Measurements from ENCODE around the gene TRHDE.

TRHDE gene

GRCh38 chr12:72307229-72307628 is 35.1 kb downstream of the TRHDE start:
- 91 to 96% methylated on average over 5 to 6 of the region's 6 CpGs for WGBS, 2 experiments
- no peaks in the 10 kb centered on the region for H3K9me3 ChIP-seq (ENCODE audit: control insufficient read depth, low read length)
- no peaks in the 10 kb centered on the region for H3K4me1 ChIP-seq (ENCODE audit: control insufficient read depth, insufficient read depth, low read length)
- H3K27me3 ChIP-seq (ENCODE audit: control insufficient read depth, insufficient read depth, low read length, poor library complexity, severe bottlenecking) = no peaks in the 10 kb centered on the region
- H3K36me3 ChIP-seq (ENCODE audit: control insufficient read depth, insufficient read depth, low read length) = no peaks in the 10 kb centered on the region
- H3K4me3 ChIP-seq (ENCODE audit: insufficient read depth, low read depth, low read length) = no peak overlapping the region
- no peak overlapping the region for H3K27ac ChIP-seq (ENCODE audit: insufficient read depth, low read depth, low read length, poor library complexity, severe bottlenecking)

- Histone ChIP-seq H3K4me1 (ENCODE audit: control insufficient read depth, insufficient read depth, low read length) (no peaks in the 10 kb centered on the region), H3K27me3 (ENCODE audit: control insufficient read depth, insufficient read depth, low read length, poor library complexity, severe bottlenecking) (no peaks in the 10 kb centered on the region), H3K9me3 (ENCODE audit: control insufficient read depth, low read length) (no peaks in the 10 kb centered on the region), H3K27ac (ENCODE audit: insufficient read depth, low read depth, low read length, poor library complexity, severe bottlenecking) (no peak overlapping the region), H3K4me3 (ENCODE audit: insufficient read depth, low read depth, low read length) (no peak overlapping the region), H3K36me3 (ENCODE audit: control insufficient read depth, insufficient read depth, low read length) (no peaks in the 10 kb centered on the region)
- 90 to 96% methylated on average over 4 to 5 of the region's 5 CpGs for WGBS, 2 experiments
Measured at GRCh38 chr12:72311946-72312345, 39.8 kb downstream of the TRHDE start.

- Histone ChIP-seq H3K4me1 (ENCODE audit: control insufficient read depth, insufficient read depth, low read length) (no peaks in the 10 kb centered on the region), H3K4me3 (ENCODE audit: insufficient read depth, low read depth, low read length) (no peak overlapping the region), H3K36me3 (ENCODE audit: control insufficient read depth, insufficient read depth, low read length) (no peaks in the 10 kb centered on the region), H3K9me3 (ENCODE audit: control insufficient read depth, low read length) (no peaks in the 10 kb centered on the region), H3K27ac (ENCODE audit: insufficient read depth, low read depth, low read length, poor library complexity, severe bottlenecking) (no peak overlapping the region), H3K27me3 (ENCODE audit: control insufficient read depth, insufficient read depth, low read length, poor library complexity, severe bottlenecking) (no peaks in the 10 kb centered on the region)
- 72 to 78% methylated on average over 2 of the region's 2 CpGs for WGBS, 2 experiments
Measured at GRCh38 chr12:72313806-72314205, 41.6 kb downstream of the TRHDE start.

- Histone ChIP-seq H3K9me3 (ENCODE audit: control insufficient read depth, low read length) (no peaks in the 10 kb centered on the region), H3K4me3 (ENCODE audit: insufficient read depth, low read depth, low read length) (no peak overlapping the region), H3K27me3 (ENCODE audit: control insufficient read depth, insufficient read depth, low read length, poor library complexity, severe bottlenecking) (no peaks in the 10 kb centered on the region), H3K27ac (ENCODE audit: insufficient read depth, low read depth, low read length, poor library complexity, severe bottlenecking) (no peak overlapping the region), H3K36me3 (ENCODE audit: control insufficient read depth, insufficient read depth, low read length) (no peaks in the 10 kb centered on the region), H3K4me1 (ENCODE audit: control insufficient read depth, insufficient read depth, low read length) (no peaks in the 10 kb centered on the region)
- WGBS, 2 experiments = 92 to 100% methylated on average over 3 of the region's 3 CpGs
Measured at GRCh38 chr12:72315858-72316257, 43.7 kb downstream of the TRHDE start.

- 92 to 94% methylated on average over 4 of the region's 4 CpGs for WGBS, 2 experiments
- H3K9me3 ChIP-seq (ENCODE audit: control insufficient read depth, low read length) = no peaks in the 10 kb centered on the region
- no peak overlapping the region for H3K4me3 ChIP-seq (ENCODE audit: insufficient read depth, low read depth, low read length)
- H3K27me3 ChIP-seq (ENCODE audit: control insufficient read depth, insufficient read depth, low read length, poor library complexity, severe bottlenecking) = no peaks in the 10 kb centered on the region
- H3K36me3 ChIP-seq (ENCODE audit: control insufficient read depth, insufficient read depth, low read length) = no peaks in the 10 kb centered on the region
- H3K4me1 ChIP-seq (ENCODE audit: control insufficient read depth, insufficient read depth, low read length) = no peaks in the 10 kb centered on the region
- H3K27ac ChIP-seq (ENCODE audit: insufficient read depth, low read depth, low read length, poor library complexity, severe bottlenecking) = no peak overlapping the region
Measured at GRCh38 chr12:72318341-72318740, 46.2 kb downstream of the TRHDE start.

GRCh38 chr12:72323881-72324280 is 51.7 kb downstream of the TRHDE start:
- H3K9me3 ChIP-seq (ENCODE audit: control insufficient read depth, low read length) = no peaks in the 10 kb centered on the region
- no peaks in the 10 kb centered on the region for H3K27me3 ChIP-seq (ENCODE audit: control insufficient read depth, insufficient read depth, low read length, poor library complexity, severe bottlenecking)
- H3K27ac ChIP-seq (ENCODE audit: insufficient read depth, low read depth, low read length, poor library complexity, severe bottlenecking) = no peak overlapping the region
- no peaks in the 10 kb centered on the region for H3K4me1 ChIP-seq (ENCODE audit: control insufficient read depth, insufficient read depth, low read length)
- H3K36me3 ChIP-seq (ENCODE audit: control insufficient read depth, insufficient read depth, low read length) = no peaks in the 10 kb centered on the region
- WGBS, 2 experiments = 85% methylated on average over 1 of the region's 1 CpG; no CpG with 5 or more reads in 1 of the 2 experiments
- no peak overlapping the region for H3K4me3 ChIP-seq (ENCODE audit: insufficient read depth, low read depth, low read length)

- no peak overlapping the region for H3K27ac ChIP-seq (ENCODE audit: insufficient read depth, low read depth, low read length, poor library complexity, severe bottlenecking)
- 80 to 84% methylated on average over 9 of the region's 9 CpGs for WGBS, 2 experiments
- no peak overlapping the region for H3K4me3 ChIP-seq (ENCODE audit: insufficient read depth, low read depth, low read length)
Measured at GRCh38 chr12:72330301-72330700, 58.1 kb downstream of the TRHDE start.

GRCh38 chr12:72330784-72331183 is 58.6 kb downstream of the TRHDE start:
- no peaks in the 10 kb centered on the region for H3K27me3 ChIP-seq (ENCODE audit: control insufficient read depth, insufficient read depth, low read length, poor library complexity, severe bottlenecking)
- no peaks in the 10 kb centered on the region for H3K4me1 ChIP-seq (ENCODE audit: control insufficient read depth, insufficient read depth, low read length)
- 95 to 96% methylated on average over 4 of the region's 4 CpGs for WGBS, 2 experiments
- H3K27ac ChIP-seq (ENCODE audit: insufficient read depth, low read depth, low read length, poor library complexity, severe bottlenecking) = no peak overlapping the region
- H3K9me3 ChIP-seq (ENCODE audit: control insufficient read depth, low read length) = no peaks in the 10 kb centered on the region
- H3K36me3 ChIP-seq (ENCODE audit: control insufficient read depth, insufficient read depth, low read length) = no peaks in the 10 kb centered on the region
- H3K4me3 ChIP-seq (ENCODE audit: insufficient read depth, low read depth, low read length) = no peak overlapping the region

More at GRCh38 chr12:72330301-72330700, 58.1 kb downstream of the TRHDE start:
- no peaks in the 10 kb centered on the region for H3K27me3 ChIP-seq (ENCODE audit: control insufficient read depth, insufficient read depth, low read length, poor library complexity, severe bottlenecking)
- H3K9me3 ChIP-seq (ENCODE audit: control insufficient read depth, low read length) = no peaks in the 10 kb centered on the region
- no peaks in the 10 kb centered on the region for H3K4me1 ChIP-seq (ENCODE audit: control insufficient read depth, insufficient read depth, low read length)
- no peaks in the 10 kb centered on the region for H3K36me3 ChIP-seq (ENCODE audit: control insufficient read depth, insufficient read depth, low read length)

GRCh38 chr12:72337382-72337781 is 65.2 kb downstream of the TRHDE start:
- 86 to 93% methylated on average over 5 to 6 of the region's 6 CpGs for WGBS, 2 experiments

GRCh38 chr12:72337946-72338345 is 65.8 kb downstream of the TRHDE start:
- Histone ChIP-seq H3K4me1 (ENCODE audit: control insufficient read depth, insufficient read depth, low read length) (no peaks in the 10 kb centered on the region), H3K9me3 (ENCODE audit: control insufficient read depth, low read length) (no peaks in the 10 kb centered on the region), H3K27ac (ENCODE audit: insufficient read depth, low read depth, low read length, poor library complexity, severe bottlenecking) (no peak overlapping the region), H3K27me3 (ENCODE audit: control insufficient read depth, insufficient read depth, low read length, poor library complexity, severe bottlenecking) (no peaks in the 10 kb centered on the region), H3K36me3 (ENCODE audit: control insufficient read depth, insufficient read depth, low read length) (no peaks in the 10 kb centered on the region), H3K4me3 (ENCODE audit: insufficient read depth, low read depth, low read length) (no peak overlapping the region)
- 94% methylated on average over 8 of the region's 8 CpGs for WGBS, 2 experiments

More at GRCh38 chr12:72337382-72337781, 65.2 kb downstream of the TRHDE start:
- Histone ChIP-seq H3K4me3 (ENCODE audit: insufficient read depth, low read depth, low read length) (no peak overlapping the region), H3K27ac (ENCODE audit: insufficient read depth, low read depth, low read length, poor library complexity, severe bottlenecking) (no peak overlapping the region), H3K36me3 (ENCODE audit: control insufficient read depth, insufficient read depth, low read length) (no peaks in the 10 kb centered on the region), H3K4me1 (ENCODE audit: control insufficient read depth, insufficient read depth, low read length) (no peaks in the 10 kb centered on the region), H3K27me3 (ENCODE audit: control insufficient read depth, insufficient read depth, low read length, poor library complexity, severe bottlenecking) (no peaks in the 10 kb centered on the region), H3K9me3 (ENCODE audit: control insufficient read depth, low read length) (no peaks in the 10 kb centered on the region)

- H3K27ac ChIP-seq (ENCODE audit: insufficient read depth, low read depth, low read length, poor library complexity, severe bottlenecking) = no peak overlapping the region
- H3K4me3 ChIP-seq (ENCODE audit: insufficient read depth, low read depth, low read length) = no peak overlapping the region
- H3K27me3 ChIP-seq (ENCODE audit: control insufficient read depth, insufficient read depth, low read length, poor library complexity, severe bottlenecking) = no peaks in the 10 kb centered on the region
- H3K9me3 ChIP-seq (ENCODE audit: control insufficient read depth, low read length) = no peaks in the 10 kb centered on the region
- WGBS, 2 experiments = 82 to 96% methylated on average over 4 of the region's 4 CpGs
- no peaks in the 10 kb centered on the region for H3K36me3 ChIP-seq (ENCODE audit: control insufficient read depth, insufficient read depth, low read length)
- H3K4me1 ChIP-seq (ENCODE audit: control insufficient read depth, insufficient read depth, low read length) = no peaks in the 10 kb centered on the region
Measured at GRCh38 chr12:72338437-72338836, 66.3 kb downstream of the TRHDE start.
